K562 (cell line): ENCODE results near the gene MOCOS. TPM values are rescaled to one million over a fixed set of nuclear protein-coding genes. Genes with fewer than 3 reads are reported as not detected.

Experiments used
- ATAC-seq: fragments of 200-7000 bp; cut with Tn5 transposase; 3 replicates; pipeline ENCODE4 v1.9.1; 2020; ENCODE audit warnings: moderate library complexity
- BruUV-seq: library from RNA; stranded (reverse); fragments of 400-500 nt; replicated peaks from 2 replicates; lab custom pipeline; 2021; lab: Mats Ljungman, UMichigan
- CTCF ChIA-PET: fragments of 300-600 bp; formaldehyde crosslinking; extraction: SDS; loops from one replicate; lab custom pipeline; 2021; ENCODE audit warnings: low intra/inter-chr PET ratio; lab: Yijun Ruan, JAX
- POLR2A ChIA-PET: fragments of 300-600, 350-650 bp; sonication (Branson Sonifier 250); formaldehyde crosslinking; extraction: SDS; loops from one replicate; lab custom pipeline; 2021; ENCODE audit warnings: antibody characterized with exemption, inconsistent platforms; lab: Yijun Ruan, JAX
- DNase-seq, 4 experiments: peaks; one replicate each; pipeline versions ENCODE4 v3.0.0 to v3.0.0-alpha.2; 2011 to 2018; ENCODE audit warnings: low spot score in 3 of 4, mixed read lengths in 3 of 4; ENCODE audit errors: extremely low read depth in 1 of 4
- FAIRE-seq: peaks from 2 replicates; lab custom pipeline; 2011; peaks lifted over from hg19 to GRCh38; lab: Jason Lieb, UNC
- H2AFZ ChIP-seq: 2 replicates; pipeline ENCODE4 v1.6.0; 2011; ENCODE audit warnings: low read depth, low read length, control low read depth, inconsistent platforms
- H3K27ac ChIP-seq: fragments of 200-600 bp; 3 replicates; pipeline ENCODE4 v1.8.0; 2011; ENCODE audit warnings: low read depth, mild to moderate bottlenecking, control low read depth, inconsistent platforms, low read length, moderate library complexity, mixed read lengths; ENCODE audit errors: extremely low read depth
- H3K27me3 ChIP-seq, 2 experiments: fragments of 300-600 bp in 1 of 2; 2 replicates in 1 of 2; 3 replicates in 1 of 2; pipeline versions ENCODE4 v1.6.0 to v1.8.0; 2011; ENCODE audit warnings: inconsistent platforms in 2 of 2, low read length in 2 of 2, mild to moderate bottlenecking in 1 of 2, mixed read lengths in 1 of 2, moderate library complexity in 1 of 2; ENCODE audit not compliant: control insufficient read depth in 2 of 2, insufficient read depth in 2 of 2
- H3K36me3 ChIP-seq: fragments of 300-600 bp; 3 replicates; pipeline ENCODE4 v1.8.0; 2011; ENCODE audit warnings: mild to moderate bottlenecking, low read length, inconsistent platforms; ENCODE audit not compliant: control insufficient read depth, insufficient read depth
- H3K4me1 ChIP-seq, 2 experiments: fragments of 200-600 bp in 1 of 2; replicated peaks in 1 of 2; 2 replicates in 1 of 2; 3 replicates in 1 of 2; pipeline versions ENCODE4 v1.5.1 to v1.8.0; 2011; ENCODE audit warnings: inconsistent platforms in 2 of 2, low read length in 2 of 2, mild to moderate bottlenecking in 1 of 2, mixed read lengths in 1 of 2, moderate library complexity in 1 of 2; ENCODE audit not compliant: control insufficient read depth in 2 of 2, insufficient read depth in 2 of 2
- H3K4me2 ChIP-seq: 2 replicates; pipeline ENCODE4 v1.6.1; 2011; ENCODE audit warnings: low read length, control low read depth, inconsistent platforms, mixed read lengths; ENCODE audit not compliant: insufficient read depth
- H3K4me3 ChIP-seq: fragments of 200-600 bp; sonication (generic), shearing (Covaris generic); 2 replicates; pipeline ENCODE4 v1.5.1; 2016; ENCODE audit warnings: control low read depth, inconsistent platforms
- H3K79me2 ChIP-seq: fragments of 200-600 bp; 3 replicates; pipeline ENCODE4 v1.8.0; 2011; ENCODE audit warnings: low read length, inconsistent platforms; ENCODE audit not compliant: control insufficient read depth, insufficient read depth
- H3K9ac ChIP-seq, 2 experiments: 2 replicates each; pipeline versions ENCODE4 v1.6.0 to v1.6.1; 2011; ENCODE audit warnings: low read depth in 2 of 2, low read length in 2 of 2, control low read depth in 1 of 2, inconsistent platforms in 1 of 2, mild to moderate bottlenecking in 1 of 2, mixed read lengths in 1 of 2; ENCODE audit not compliant: insufficient read depth in 1 of 2
- H3K9me1 ChIP-seq: one replicate; pipeline ENCODE4 v1.6.0; 2011; ENCODE audit warnings: inconsistent platforms, mild to moderate bottlenecking, low read length, moderate library complexity; ENCODE audit not compliant: control insufficient read depth, insufficient read depth
- H3K9me3 ChIP-seq: replicated peaks from 2 replicates; pipeline ENCODE4 v1.5.1; 2011; ENCODE audit warnings: low read depth, low read length, inconsistent platforms; ENCODE audit not compliant: control insufficient read depth, insufficient read depth
- H4K20me1 ChIP-seq: replicated peaks from 2 replicates; pipeline ENCODE4 v1.6.1; 2011; ENCODE audit warnings: low read length, inconsistent platforms, mixed read lengths; ENCODE audit not compliant: control insufficient read depth, insufficient read depth
- NFIC ChIP-seq: fragments of 450-650 bp; IDR thresholded peaks from 2 replicates; pipeline ENCODE4 v1.6.1; 2017; ENCODE audit warnings: mild to moderate bottlenecking, inconsistent platforms
- PBX2 ChIP-seq, 2 experiments: IDR thresholded peaks in 1 of 2; conservative IDR thresholded peaks in 1 of 2; 2 replicates each; pipeline ENCODE4 v1.6.1; 2016; ENCODE audit warnings: low read depth in 2 of 2, mild to moderate bottlenecking in 1 of 2, missing compliant biosample characterization in 1 of 2, missing genetic modification characterization in 1 of 2, moderate library complexity in 1 of 2
- WGBS: fragments of 100-300 bp; shearing (Covaris generic); methylation state at CpG from one replicate; pipeline ENCODE4 v1.1.6; 2016; ENCODE audit warnings: low coverage, mixed read lengths; ENCODE audit not compliant: insufficient coverage; ENCODE audit errors: missing lambda C conversion rate; 5-methylcytosine and 5-hydroxymethylcytosine counted together
- in situ Hi-C: fragments of 300-500 bp; cut with MboI; formaldehyde crosslinking; loops from 4 replicates; pipeline ENCODE4 v1.15.0; 2018; ENCODE audit warnings: inconsistent platforms, mixed read lengths
- intact Hi-C: fragments of 100-400 bp; cut with micrococcal nuclease; formaldehyde crosslinking; loops from 2 replicates; pipeline ENCODE4 v1.14.2; 2022
- polyA plus RNA-seq, 8 experiments: library from polyadenylated mRNA; depleted of rRNA in 4 of 8; stranded (reverse) in 5 of 8; unstranded in 3 of 8; fragments of >200 nt; fragmentation: Nextera tagmentation in 2 of 8; fragmentation: Illumina TruSeq in 1 of 8; extraction: Ambion mirVana in 2 of 8; extraction: Trizol in 1 of 8; gene quantifications; 2 replicates each; pipeline versions ENCODE4 v1.2.1 to v1.2.3, GENCODE V29; 2011 to 2014; ENCODE audit warnings: inconsistent platforms in 1 of 8, missing spikeins in 1 of 8
- total RNA-seq, 7 experiments: library from RNA; depleted of rRNA in 6 of 7; stranded (reverse); fragments of >200 nt in 6 of 7; fragmentation: Illumina TruSeq in 2 of 7; extraction: Trizol in 2 of 7; gene quantifications; 2 replicates each; pipeline versions ENCODE4 v1.2.1 to v1.2.3, GENCODE V29; 2011 to 2021; ENCODE audit warnings: low replicate concordance in 1 of 7

The MOCOS gene
- total and polyA plus RNA-seq, 9 of the 15 experiments (the other 6 are each of a cell fraction or from before 2014, with no cell fraction given): 4.5 to 12.4 (median 9.1) TPM

DNA sequence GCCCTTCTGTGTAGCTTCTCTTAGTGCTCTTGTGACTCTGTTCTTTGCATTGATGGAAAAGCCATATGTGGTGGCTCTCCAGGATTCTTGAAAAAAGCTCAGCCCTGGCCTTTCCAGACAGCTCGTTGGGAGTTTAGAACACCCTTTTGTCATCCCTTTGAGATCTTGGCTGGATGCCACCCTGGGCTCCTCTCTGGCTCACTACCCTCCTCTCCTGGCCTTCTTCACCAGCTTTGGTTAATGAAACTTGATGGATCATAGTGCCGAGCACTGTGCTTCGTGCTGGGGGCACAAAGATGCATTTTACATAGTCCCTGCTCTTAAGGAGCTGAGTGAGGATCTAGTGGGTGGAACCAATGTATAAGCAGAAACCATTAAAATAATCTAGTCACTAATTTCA lies 94.6 kb downstream of the MOCOS start:
- CTCF ChIA-PET: interaction anchor here (0.6 to 0.9 kb wide), 2 partner anchors 264 to 701 kb away, joined by 4 to 10 read pairs; no protein-coding TSS in a partner anchor
- intact Hi-C loops: loop anchor here (5.0 to 10.0 kb wide), 2 partner anchors 475 to 877 kb away; no protein-coding TSS in a partner anchor
- no peak for ATAC-seq

More for the DNA sequence above, 94.6 kb downstream of the MOCOS start:
- in situ Hi-C loops: loop anchor here (5.0 kb wide), 3 partner anchors 180 to 525 kb away; no protein-coding TSS in a partner anchor
- Histone ChIP-seq H2AFZ (no peak overlapping the region), H3K4me1 (no peaks in the 10 kb centered on the region), H3K9me1 (no peaks in the 10 kb centered on the region), H3K9ac (no peak overlapping the region), H3K4me3 (no peak overlapping the region), H3K27me3 (peaks cover 3 to 17% of the 10 kb centered on the region in 2 experiments; a peak in 3 of 5 replicates), H3K4me2 (no peak overlapping the region), H3K36me3 (no peaks in the 10 kb centered on the region), H4K20me1 (no peaks in the 10 kb centered on the region), H3K79me2 (no peaks in the 10 kb centered on the region), H3K27ac (no peak overlapping the region), H3K9me3 (no peaks in the 10 kb centered on the region)
- FAIRE-seq (no peak), DNase-seq (no peak)
- no TSS peak for BruUV-seq
- POLR2A ChIA-PET: interaction anchor here (0.9 to 2.2 kb wide), 5 partner anchors 9 to 526 kb away, joined by 3 to 10 read pairs (median 4); no protein-coding TSS in a partner anchor
- TF ChIP-seq PBX2 (CRISPR knock-in tag; IDR thresholded peaks at IDR 0.05; ENCODE audit: low read depth) (no peak), PBX2 (tag; conservative IDR thresholded peaks at IDR 0.05; ENCODE audit: low read depth) (no peak), NFIC (peak; percentile 59)
- 0% methylated on average over 3 of the region's 3 CpGs for WGBS
